ENCODE measurements around the gene SUCLG2. TPM values are rescaled to one million over a fixed set of nuclear protein-coding genes. Genes with fewer than 3 reads are reported as not detected.

The SUCLG2 gene
- total and polyA plus RNA-seq, 2 of the 4 experiments (the other 2 are of a cell fraction) = 26.8 to 34.6 TPM

DNA sequence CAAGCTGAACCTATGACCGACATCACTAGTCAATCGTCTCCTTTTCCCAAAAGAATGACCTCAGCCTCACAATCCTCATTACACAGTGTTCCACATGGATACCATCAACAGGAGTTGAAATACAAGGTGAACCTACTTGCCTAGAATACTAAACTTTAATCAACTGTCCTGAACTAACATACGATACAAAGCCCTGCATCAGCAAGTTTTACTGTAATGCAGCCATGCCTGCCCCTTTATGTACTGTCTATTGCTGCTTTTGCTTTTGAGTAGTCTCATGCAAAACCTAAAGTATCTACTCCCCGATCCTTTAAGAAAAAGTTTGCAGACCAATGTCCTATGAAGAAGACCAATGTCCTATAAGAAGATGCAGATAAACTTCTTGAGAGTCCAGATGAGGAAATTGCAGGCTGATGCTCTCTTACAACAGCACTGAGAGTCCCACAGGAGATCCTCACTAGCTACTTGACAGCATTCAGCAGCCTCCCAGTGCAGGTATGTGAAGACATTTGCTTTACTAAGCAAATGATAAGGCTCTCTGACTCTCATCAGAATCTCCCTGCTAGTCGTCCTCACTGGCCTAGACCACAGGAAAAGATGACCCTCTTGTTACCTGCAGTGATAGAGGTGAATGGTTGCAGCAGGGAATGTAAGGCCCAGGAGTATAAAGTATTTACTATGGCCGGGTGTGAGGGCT is 23.6 kb downstream of the SUCLG2 start:
- Histone ChIP-seq H3K14ac (replicated peaks; ENCODE audit: low read depth, low read length) (no peak overlapping the region), H4K20me1 (ENCODE audit: insufficient read depth, low read length) (peaks cover 14% of the 10 kb centered on the region; the same call in 1 of the 2 replicates), H3K4ac (ENCODE audit: low read depth, low read length) (no peak overlapping the region), H2BK15ac (ENCODE audit: low read depth, low read length) (no peak overlapping the region), H3K27me3 (ENCODE audit: control insufficient read depth, insufficient read depth, low read length) (no peaks in the 10 kb centered on the region), H4K8ac (ENCODE audit: low read depth in 2 of 2, low read length in 2 of 2) (no peak overlapping the region), H3K9me3 (ENCODE audit: control insufficient read depth, insufficient read depth, low read length) (no peaks in the 10 kb centered on the region), H4K5ac (ENCODE audit: low read depth, low read length) (no peak overlapping the region), H2AK9ac (replicated peaks; ENCODE audit: low read depth, low read length, poor library complexity) (no peak overlapping the region), H2BK5ac (ENCODE audit: low read depth, low read length, poor library complexity, severe bottlenecking) (no peak overlapping the region), H3K56ac (ENCODE audit: extremely low read depth, insufficient read depth, low read length) (no peak overlapping the region), H3K4me1 (ENCODE audit: control insufficient read depth, insufficient read depth, low read length) (peaks cover 7% of the 10 kb centered on the region), H2AFZ (replicated peaks; ENCODE audit: low read length, poor library complexity) (no peak overlapping the region), H3K27ac (ENCODE audit: insufficient read depth, low read length) (no peak overlapping the region), H2BK120ac (ENCODE audit: low read depth, low read length) (no peak overlapping the region), H4K91ac (ENCODE audit: insufficient read depth, low read depth, low read length) (no peak overlapping the region), H2AK5ac (ENCODE audit: low read depth, low read length) (no peak overlapping the region), H3K4me2 (ENCODE audit: low read depth, low read length) (no peak overlapping the region), H3K9ac (ENCODE audit: low read depth, low read length) (no peak overlapping the region), H3K18ac (ENCODE audit: low read depth, low read length) (no peak overlapping the region), H2BK20ac (ENCODE audit: low read depth, low read length) (no peak overlapping the region), H3K23ac (ENCODE audit: low read depth, low read length) (no peak overlapping the region), H3K4me3 (ENCODE audit: insufficient read depth, low read depth, low read length) (no peak overlapping the region), H3K36me3 (ENCODE audit: control insufficient read depth, insufficient read depth, low read length) (0 out of 2 replicates have a peak, but pooled peaks cover 1% of the 10 kb centered on the region), H3K9me1 (ENCODE audit: insufficient read depth, low read length) (peaks cover 5% of the 10 kb centered on the region), H3K79me1 (ENCODE audit: low read depth in 1 of 2, low read length in 2 of 2) (peaks cover 34 to 67% of the 10 kb centered on the region in 2 experiments)
- 100% methylated on average over 1 of the region's 6 CpGs; no CpG with 5 or more reads in 1 of the 2 experiments for WGBS, 2 experiments (ENCODE audit: extremely low coverage in 2 of 2, insufficient read length in 1 of 2)
- intact Hi-C loops (cut with micrococcal nuclease) = no loop called here
- ATAC-seq (ENCODE audit: low read depth) (no peak), DNase-seq (no peak)
- dilution Hi-C loops (cut with HindIII; ENCODE audit: low sequenced_read_pairs, unreplicated experiment) = no loop called here
- POLR2A ChIA-PET (ENCODE audit: unreplicated experiment) = no interaction called here
- TF ChIP-seq NFE2L2 (IDR thresholded peaks at IDR 0.05; ENCODE audit: low read depth, low read length) (no peak), MAFK (IDR thresholded peaks at IDR 0.05; ENCODE audit: low read depth, low read length) (peak; percentile 17; the same call in 1 of the 2 replicates)
- BruUV-seq (replicated peaks) = no TSS peak
- CTCF ChIA-PET = no interaction called here
- in situ Hi-C loops (cut with MboI; ENCODE audit: low sequenced_read_pairs) = no loop called here

All from IMR-90 (cell line).